Activated CD4-positive, alpha-beta T cell treated with anti-CD3 and anti-CD28 coated beads for 24 hours (primary cell): Measurements from ENCODE around the gene TMSB15B.
"Not testable (repeated sequence)": the region's sequence is repeated elsewhere in the genome, so short reads cannot be mapped to it uniquely, and the experiment has no call there.

Experiments
- DNase-seq, 2 donors: peaks; one replicate each; pipeline ENCODE4 v3.0.0-alpha.2; 2020; ENCODE audit warnings: low read depth in 2 of 2

The TMSB15B gene

GRCh38 chrX:103962411-103963278, at the start of gene TMSB15B:
Gene TMSB15B, plus strand, starts transcription at chrX:103962627.
- not testable (repeated sequence) for DNase-seq

- DNase-seq: no peak
Measured at GRCh38 chrX:103913356-103914020, 48.9 kb upstream of the TMSB15B start.

GRCh38 chrX:103918050-103918449, 44.4 kb upstream of the TMSB15B start:
- peak; percentile 22 to 26 for DNase-seq

GRCh38 chrX:103918571-103919269, 43.7 kb upstream of the TMSB15B start:
- DNase-seq: peak; percentile 25 to 32

- no peak for DNase-seq
Measured at GRCh38 chrX:103919270-103919637, 43.2 kb upstream of the TMSB15B start.

- DNase-seq: not testable (repeated sequence)
Measured at GRCh38 chrX:103920515-103920914, 41.9 kb upstream of the TMSB15B start.

- DNase-seq: no peak
Measured at GRCh38 chrX:103927030-103927429, 35.4 kb upstream of the TMSB15B start.

GRCh38 chrX:103927633-103928032, 34.8 kb upstream of the TMSB15B start:
- DNase-seq: no peak

GRCh38 chrX:103932133-103932532, 30.3 kb upstream of the TMSB15B start:
- no peak for DNase-seq

GRCh38 chrX:103940257-103940656, 22.2 kb upstream of the TMSB15B start:
- not testable (repeated sequence) for DNase-seq

- no peak for DNase-seq
Measured at GRCh38 chrX:103941201-103941975, 21.0 kb upstream of the TMSB15B start.

- DNase-seq: no peak
Measured at GRCh38 chrX:103949506-103949905, 12.9 kb upstream of the TMSB15B start.

GRCh38 chrX:103953353-103953752, 9.1 kb upstream of the TMSB15B start:
- no peak for DNase-seq

GRCh38 chrX:103954259-103954658, 8.2 kb upstream of the TMSB15B start:
- no peak for DNase-seq

GRCh38 chrX:103960599-103960998, 1.8 kb upstream of the TMSB15B start:
- not testable (repeated sequence) for DNase-seq

GRCh38 chrX:103983508-103983907, 21.1 kb downstream of the TMSB15B start:
- not testable (repeated sequence) for DNase-seq

GRCh38 chrX:103999234-103999633, 36.8 kb downstream of the TMSB15B start:
- no peak for DNase-seq

GRCh38 chrX:104008831-104009230, 46.4 kb downstream of the TMSB15B start:
- no peak for DNase-seq

GRCh38 chrX:104013158-104013557, 50.7 kb downstream of the TMSB15B start:
- DNase-seq: no peak

GRCh38 chrX:104013606-104014005, 51.2 kb downstream of the TMSB15B start, which contains the start of gene H2BW1:
Gene H2BW1, minus strand, starts transcription at chrX:104013708. Its CDS starts 132 bp downstream, at chrX:104013576.
- no peak for DNase-seq

GRCh38 chrX:104015576-104015975, 53.1 kb downstream of the TMSB15B start:
- DNase-seq: not testable (repeated sequence)
